Measurements from ENCODE around the gene CCR4.
"Not testable (repeated sequence)": the region's sequence is repeated elsewhere in the genome, so short reads cannot be mapped to it uniquely, and the experiment has no call there.

DNA sequence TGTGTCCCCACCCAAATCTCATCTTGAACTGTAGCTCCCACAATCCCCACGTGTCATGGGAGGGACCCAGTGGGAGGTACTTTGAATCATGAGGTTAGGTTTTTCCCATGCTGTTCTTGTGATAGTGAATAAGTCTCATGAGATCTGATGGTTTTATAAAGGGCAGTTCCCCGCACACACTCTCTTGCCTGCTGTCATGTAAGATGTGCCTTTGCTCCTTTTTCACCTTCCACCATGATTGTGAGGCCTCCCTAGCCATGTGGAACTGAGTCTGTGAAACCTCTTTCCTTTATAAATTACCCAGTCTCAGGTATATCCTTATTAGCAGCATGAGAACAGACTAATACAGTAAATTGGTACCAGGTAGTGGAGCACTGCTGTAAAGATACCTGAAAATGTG, 13.3 kb downstream of the CCR4 start:
- TF ChIP-seq POLR2A (IDR thresholded peaks at IDR 0.05; ENCODE audit: low read length); GATA1 (IDR thresholded peaks at IDR 0.05; ENCODE audit: low read depth, low read length): not testable (repeated sequence)

All from erythroblast (primary cell).